ENCODE data around the gene C1S. TPM values are rescaled to one million over a fixed set of nuclear protein-coding genes. Genes with fewer than 3 reads are reported as not detected.
A peak's percentile ranks its signal among the peaks of the same experiment; 100 is the strongest.
"Not testable (repeated sequence)": the region's sequence is repeated elsewhere in the genome, so short reads cannot be mapped to it uniquely, and the experiment has no call there.

Gene C1S
- total and polyA plus RNA-seq, 2 donors (not counting 1 experiment from before 2014, with no cell fraction given) = 0.21 to 0.64 TPM

DNA sequence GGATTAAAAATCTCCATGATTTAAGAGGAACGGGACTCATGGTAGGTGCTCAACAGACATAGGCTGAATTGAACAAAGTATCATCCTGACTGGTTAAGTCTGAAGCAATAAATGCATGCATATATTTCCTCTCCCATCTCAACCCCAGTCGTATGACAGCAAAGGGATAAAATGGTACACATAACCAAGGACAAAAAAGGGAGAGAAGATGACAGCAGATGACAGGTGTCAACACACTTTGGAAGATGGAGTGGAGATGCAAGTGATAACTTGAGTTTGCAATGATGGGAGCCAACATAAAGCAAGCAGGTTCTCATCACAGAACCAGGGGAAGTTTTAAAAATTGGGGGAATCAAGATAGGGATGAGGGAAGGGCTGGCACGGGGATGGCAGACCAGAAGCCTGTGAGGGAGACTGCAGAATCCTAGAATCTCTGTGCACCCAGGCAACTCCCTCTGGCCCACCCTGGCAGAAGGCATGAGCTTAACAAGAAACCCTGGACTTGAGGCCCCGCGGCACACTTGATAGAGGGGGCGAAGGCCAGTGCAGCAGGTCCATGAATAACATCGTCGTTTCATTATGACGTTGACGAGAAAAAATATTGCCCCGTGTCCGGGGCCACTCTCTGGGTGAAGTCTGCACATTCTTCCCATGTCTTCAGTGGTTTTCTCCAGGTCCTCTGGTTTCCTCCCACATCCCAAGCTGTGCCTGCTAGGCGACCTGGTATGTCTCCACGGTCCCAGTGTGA is 43.5 kb downstream of the C1S start:
- H3K9me3 Mint-ChIP-seq (ENCODE audit: insufficient read depth) = peaks cover 4% of the 10 kb centered on the region
- H2AFZ ChIP-seq (ENCODE audit: insufficient read depth, low read depth, low read length, poor library complexity, severe bottlenecking) = no peak overlapping the region
- no peaks in the 10 kb centered on the region for H3K27me3 ChIP-seq (replicated peaks in 1 of 4; ENCODE audit: control extremely low read depth in 1 of 4, control insufficient read depth in 3 of 4, insufficient read depth in 4 of 4, low read length in 3 of 4)
- no peaks in the 10 kb centered on the region for H4K20me1 ChIP-seq (ENCODE audit: control insufficient read depth, insufficient read depth, low read length, poor library complexity, severe bottlenecking)
- H3K4me1 ChIP-seq (ENCODE audit: control insufficient read depth in 2 of 2, insufficient read depth in 2 of 2, low read length in 2 of 2) = peaks cover 6 to 7% of the 10 kb centered on the region in 2 donors
- 96% methylated on average over 10 of the region's 14 CpGs for WGBS (ENCODE audit: insufficient coverage)
- TF ChIP-seq, protein P1, sequence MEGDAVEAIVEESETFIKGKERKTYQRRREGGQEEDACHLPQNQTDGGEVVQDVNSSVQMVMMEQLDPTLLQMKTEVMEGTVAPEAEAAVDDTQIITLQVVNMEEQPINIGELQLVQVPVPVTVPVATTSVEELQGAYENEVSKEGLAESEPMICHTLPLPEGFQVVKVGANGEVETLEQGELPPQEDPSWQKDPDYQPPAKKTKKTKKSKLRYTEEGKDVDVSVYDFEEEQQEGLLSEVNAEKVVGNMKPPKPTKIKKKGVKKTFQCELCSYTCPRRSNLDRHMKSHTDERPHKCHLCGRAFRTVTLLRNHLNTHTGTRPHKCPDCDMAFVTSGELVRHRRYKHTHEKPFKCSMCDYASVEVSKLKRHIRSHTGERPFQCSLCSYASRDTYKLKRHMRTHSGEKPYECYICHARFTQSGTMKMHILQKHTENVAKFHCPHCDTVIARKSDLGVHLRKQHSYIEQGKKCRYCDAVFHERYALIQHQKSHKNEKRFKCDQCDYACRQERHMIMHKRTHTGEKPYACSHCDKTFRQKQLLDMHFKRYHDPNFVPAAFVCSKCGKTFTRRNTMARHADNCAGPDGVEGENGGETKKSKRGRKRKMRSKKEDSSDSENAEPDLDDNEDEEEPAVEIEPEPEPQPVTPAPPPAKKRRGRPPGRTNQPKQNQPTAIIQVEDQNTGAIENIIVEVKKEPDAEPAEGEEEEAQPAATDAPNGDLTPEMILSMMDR (IDR thresholded peaks at IDR 0.05) = no peak
- no peak for TF ChIP-seq EZH2 (IDR thresholded peaks at IDR 0.05; ENCODE audit: borderline replicate concordance, insufficient read depth, low read depth, low read length, poor library complexity, severe bottlenecking)
- H3K4me1 Mint-ChIP-seq = peaks cover 18% of the 10 kb centered on the region
- H3K4me3 ChIP-seq (ENCODE audit: control extremely low read depth in 1 of 5, extremely low read depth in 1 of 5, insufficient read depth in 1 of 5, low read depth in 2 of 5, low read length in 4 of 5) = no peak overlapping the region
- intact Hi-C loops (cut with micrococcal nuclease) = no loop called here
- H3K9ac ChIP-seq (ENCODE audit: low read length) = no peak overlapping the region
- H3K9me3 ChIP-seq (ENCODE audit: control extremely low read depth in 1 of 3, control insufficient read depth in 2 of 3, insufficient read depth in 1 of 3, low read length in 2 of 3) = peaks cover 0 to 2% (median 0%) of the 10 kb centered on the region in 3 donors
- H3K27ac ChIP-seq (ENCODE audit: low read length in 2 of 2) = no peak overlapping the region
- ChIA-PET POLR2A (no interaction called here), CTCF (interaction anchor here (1.9 kb wide), 1 partner anchor 9 kb away, joined by 13 read pairs; no protein-coding TSS in a partner anchor)
- DNase-seq (no peak), ATAC-seq (ENCODE audit: low read depth) (no peak)
- H3K27me3 Mint-ChIP-seq = no peaks in the 10 kb centered on the region
- peaks cover 0 to 7% of the 10 kb centered on the region in 2 experiments for H3K36me3 ChIP-seq (replicated peaks in 1 of 2; ENCODE audit: control extremely low read depth in 1 of 2, control insufficient read depth in 1 of 2, extremely low read depth in 1 of 2, insufficient read depth in 2 of 2, low read length in 1 of 2)
- no peak overlapping the region for H3K27ac Mint-ChIP-seq
- H3K79me2 ChIP-seq (ENCODE audit: control insufficient read depth, insufficient read depth, low read length) = peaks cover 1% of the 10 kb centered on the region
- H3K4me2 ChIP-seq (replicated peaks; ENCODE audit: low read depth, low read length, poor library complexity, severe bottlenecking) = no peak overlapping the region
- no peak overlapping the region for H3K4me3 Mint-ChIP-seq

DNA sequence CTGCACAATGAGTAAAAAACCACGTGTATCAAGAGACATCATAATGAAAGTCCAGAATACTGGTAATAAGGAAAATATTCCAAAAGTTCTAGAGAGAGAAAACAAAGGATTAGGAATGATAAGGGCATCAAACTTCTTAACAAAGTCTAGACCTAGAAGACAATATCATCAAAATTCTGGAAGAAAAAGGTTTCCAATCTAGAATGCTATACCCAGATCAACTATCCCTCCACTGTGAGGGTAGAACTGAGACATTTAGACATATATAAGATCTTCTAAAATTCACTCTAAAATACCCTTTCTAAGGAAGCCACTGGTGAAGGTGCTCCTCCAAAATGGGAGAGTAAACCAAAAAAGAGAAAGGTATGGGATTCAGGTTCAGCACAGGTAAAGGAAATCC is 45.6 kb downstream of the C1S start:
- no peak for DNase-seq
- H3K27ac Mint-ChIP-seq = no peak overlapping the region
- H4K20me1 ChIP-seq (ENCODE audit: control insufficient read depth, insufficient read depth, low read length, poor library complexity, severe bottlenecking) = no peaks in the 10 kb centered on the region
- peaks cover 24% of the 10 kb centered on the region for H3K4me1 Mint-ChIP-seq
- POLR2A ChIA-PET = no interaction called here
- TF ChIP-seq EZH2 (IDR thresholded peaks at IDR 0.05; ENCODE audit: borderline replicate concordance, insufficient read depth, low read depth, low read length, poor library complexity, severe bottlenecking) = no peak
- TF ChIP-seq, protein P1 (IDR thresholded peaks at IDR 0.05) = no peak
- no CpG with 5 or more reads among the region's 1 CpG for WGBS (ENCODE audit: insufficient coverage)
- H3K9ac ChIP-seq (ENCODE audit: low read length) = no peak overlapping the region
- no peaks in the 10 kb centered on the region for H3K27me3 Mint-ChIP-seq
- H3K4me2 ChIP-seq (replicated peaks; ENCODE audit: low read depth, low read length, poor library complexity, severe bottlenecking) = no peak overlapping the region
- intact Hi-C loops (cut with micrococcal nuclease) = no loop called here
- H3K36me3 ChIP-seq (replicated peaks in 1 of 2; ENCODE audit: control extremely low read depth in 1 of 2, control insufficient read depth in 1 of 2, extremely low read depth in 1 of 2, insufficient read depth in 2 of 2, low read length in 1 of 2) = peaks cover 0 to 3% of the 10 kb centered on the region in 2 experiments
- H3K4me3 ChIP-seq (ENCODE audit: control extremely low read depth in 1 of 5, extremely low read depth in 1 of 5, insufficient read depth in 1 of 5, low read depth in 2 of 5, low read length in 4 of 5) = no peak overlapping the region
- peaks cover 18% of the 10 kb centered on the region for H3K79me2 ChIP-seq (ENCODE audit: control insufficient read depth, insufficient read depth, low read length)
- H3K27me3 ChIP-seq (replicated peaks in 1 of 4; ENCODE audit: control extremely low read depth in 1 of 4, control insufficient read depth in 3 of 4, insufficient read depth in 4 of 4, low read length in 3 of 4) = no peaks in the 10 kb centered on the region
- no peak overlapping the region for H3K27ac ChIP-seq (ENCODE audit: low read length in 2 of 2)
- H2AFZ ChIP-seq (ENCODE audit: insufficient read depth, low read depth, low read length, poor library complexity, severe bottlenecking) = no peak overlapping the region
- CTCF ChIA-PET = interaction anchor here (3.6 kb wide), 1 partner anchor 181 kb away, joined by 27 read pairs; no protein-coding TSS in a partner anchor
- no peak for ATAC-seq (ENCODE audit: low read depth)
- no peak overlapping the region for H3K4me3 Mint-ChIP-seq
- peaks cover 12 to 15% of the 10 kb centered on the region in 2 donors for H3K4me1 ChIP-seq (ENCODE audit: control insufficient read depth in 2 of 2, insufficient read depth in 2 of 2, low read length in 2 of 2)
- peaks cover 4% of the 10 kb centered on the region for H3K9me3 Mint-ChIP-seq (ENCODE audit: insufficient read depth)
- H3K9me3 ChIP-seq (ENCODE audit: control extremely low read depth in 1 of 3, control insufficient read depth in 2 of 3, insufficient read depth in 1 of 3, low read length in 2 of 3) = peaks cover 0 to 2% (median 0%) of the 10 kb centered on the region in 3 donors

DNA sequence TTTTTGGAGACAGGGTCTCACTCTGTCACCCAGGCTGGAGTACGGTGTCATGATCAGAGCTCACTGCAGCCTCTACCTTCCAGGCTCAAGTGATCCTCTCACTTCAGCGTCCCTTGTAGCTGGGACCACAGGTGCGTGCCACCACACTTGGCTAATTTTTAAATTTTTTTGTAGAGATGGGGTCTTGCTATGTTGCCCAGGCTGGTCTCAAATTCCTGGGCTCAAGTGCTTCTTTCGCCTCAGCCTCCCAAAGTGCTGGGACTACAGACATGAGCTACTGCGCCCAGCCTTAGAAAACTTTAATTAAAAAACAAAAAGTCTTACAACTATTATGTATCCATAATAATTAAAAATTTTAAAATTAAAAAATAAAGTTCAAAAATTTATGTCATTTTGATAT is 46.7 kb downstream of the C1S start:
- not testable (repeated sequence) for H3K4me3 ChIP-seq (ENCODE audit: control extremely low read depth in 1 of 5, extremely low read depth in 1 of 5, insufficient read depth in 1 of 5, low read depth in 2 of 5, low read length in 4 of 5)

More for the DNA sequence above, 46.7 kb downstream of the C1S start:
- H3K27me3 Mint-ChIP-seq; H3K27ac Mint-ChIP-seq; H3K9ac ChIP-seq (ENCODE audit: low read length); H3K9me3 ChIP-seq (ENCODE audit: control extremely low read depth in 1 of 3, control insufficient read depth in 2 of 3, insufficient read depth in 1 of 3, low read length in 2 of 3); H3K27ac ChIP-seq (ENCODE audit: low read length in 2 of 2); H3K27me3 ChIP-seq (replicated peaks in 1 of 4; ENCODE audit: control extremely low read depth in 1 of 4, control insufficient read depth in 3 of 4, insufficient read depth in 4 of 4, low read length in 3 of 4); DNase-seq; H4K20me1 ChIP-seq (ENCODE audit: control insufficient read depth, insufficient read depth, low read length, poor library complexity, severe bottlenecking); ATAC-seq (ENCODE audit: low read depth); H3K4me2 ChIP-seq (replicated peaks; ENCODE audit: low read depth, low read length, poor library complexity, severe bottlenecking); intact Hi-C loops (cut with micrococcal nuclease); H2AFZ ChIP-seq (ENCODE audit: insufficient read depth, low read depth, low read length, poor library complexity, severe bottlenecking); H3K9me3 Mint-ChIP-seq (ENCODE audit: insufficient read depth); H3K36me3 ChIP-seq (replicated peaks in 1 of 2; ENCODE audit: control extremely low read depth in 1 of 2, control insufficient read depth in 1 of 2, extremely low read depth in 1 of 2, insufficient read depth in 2 of 2, low read length in 1 of 2): not testable (repeated sequence)
- Mint-ChIP-seq H3K4me3 (peak overlapping the region; percentile 32), H3K4me1 (peaks cover 24% of the 10 kb centered on the region)
- peaks cover 12 to 15% of the 10 kb centered on the region in 2 donors for H3K4me1 ChIP-seq (ENCODE audit: control insufficient read depth in 2 of 2, insufficient read depth in 2 of 2, low read length in 2 of 2)
- H3K79me2 ChIP-seq (ENCODE audit: control insufficient read depth, insufficient read depth, low read length) = peaks cover 18% of the 10 kb centered on the region
- WGBS (ENCODE audit: insufficient coverage) = 100% methylated on average over 2 of the region's 5 CpGs
- ChIA-PET CTCF (interaction anchor here (0.6 to 3.6 kb wide), 15 partner anchors 14 to 426 kb away, joined by 3 to 35 read pairs (median 6); partner anchors contain the start of genes C12orf57, C1R, LPCAT3 and MLF2), POLR2A (interaction anchor here (1.3 to 2.0 kb wide), 2 partner anchors 89 to 240 kb away, joined by 4 to 5 read pairs; partner anchors contain the start of genes LPCAT3 and TPI1)
